Measurements from ENCODE around the gene KLHL42. TPM values are rescaled to one million over a fixed set of nuclear protein-coding genes. Genes with fewer than 3 reads are reported as not detected.
A peak's percentile ranks its signal among the peaks of the same experiment; 100 is the strongest.

The KLHL42 gene
- total RNA-seq, 1 donor from 2014 or later: 65.3 TPM

- no peak overlapping the region for H3K27ac Mint-ChIP-seq (ENCODE audit: unreplicated experiment)
- no peak for DNase-seq
- TF ChIP-seq, protein P1, sequence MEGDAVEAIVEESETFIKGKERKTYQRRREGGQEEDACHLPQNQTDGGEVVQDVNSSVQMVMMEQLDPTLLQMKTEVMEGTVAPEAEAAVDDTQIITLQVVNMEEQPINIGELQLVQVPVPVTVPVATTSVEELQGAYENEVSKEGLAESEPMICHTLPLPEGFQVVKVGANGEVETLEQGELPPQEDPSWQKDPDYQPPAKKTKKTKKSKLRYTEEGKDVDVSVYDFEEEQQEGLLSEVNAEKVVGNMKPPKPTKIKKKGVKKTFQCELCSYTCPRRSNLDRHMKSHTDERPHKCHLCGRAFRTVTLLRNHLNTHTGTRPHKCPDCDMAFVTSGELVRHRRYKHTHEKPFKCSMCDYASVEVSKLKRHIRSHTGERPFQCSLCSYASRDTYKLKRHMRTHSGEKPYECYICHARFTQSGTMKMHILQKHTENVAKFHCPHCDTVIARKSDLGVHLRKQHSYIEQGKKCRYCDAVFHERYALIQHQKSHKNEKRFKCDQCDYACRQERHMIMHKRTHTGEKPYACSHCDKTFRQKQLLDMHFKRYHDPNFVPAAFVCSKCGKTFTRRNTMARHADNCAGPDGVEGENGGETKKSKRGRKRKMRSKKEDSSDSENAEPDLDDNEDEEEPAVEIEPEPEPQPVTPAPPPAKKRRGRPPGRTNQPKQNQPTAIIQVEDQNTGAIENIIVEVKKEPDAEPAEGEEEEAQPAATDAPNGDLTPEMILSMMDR (IDR thresholded peaks at IDR 0.05; ENCODE audit: partially characterized antibody, unreplicated experiment): no peak
- no peak overlapping the region for H3K4me3 Mint-ChIP-seq (ENCODE audit: unreplicated experiment)
- no peaks in the 10 kb centered on the region for H3K9me3 Mint-ChIP-seq (ENCODE audit: unreplicated experiment)
- peaks cover 9% of the 10 kb centered on the region for H3K4me1 Mint-ChIP-seq (ENCODE audit: low read depth, unreplicated experiment)
- no peaks in the 10 kb centered on the region for H3K27me3 Mint-ChIP-seq (ENCODE audit: unreplicated experiment)
- peaks cover under 1% of the 10 kb centered on the region for H3K36me3 Mint-ChIP-seq (ENCODE audit: unreplicated experiment)
Observed at GRCh38 chr12:27807063-27807703, 27.1 kb downstream of the KLHL42 start.

- Mint-ChIP-seq H3K4me1 (ENCODE audit: low read depth, unreplicated experiment) (peaks cover 9% of the 10 kb centered on the region), H3K36me3 (ENCODE audit: unreplicated experiment) (peaks cover 7% of the 10 kb centered on the region), H3K4me3 (ENCODE audit: unreplicated experiment) (no peak overlapping the region), H3K27ac (ENCODE audit: unreplicated experiment) (peak overlapping the region; percentile 48), H3K27me3 (ENCODE audit: unreplicated experiment) (no peaks in the 10 kb centered on the region), H3K9me3 (ENCODE audit: unreplicated experiment) (peaks cover under 1% of the 10 kb centered on the region)
- no peak for DNase-seq
- TF ChIP-seq, protein P1 (IDR thresholded peaks at IDR 0.05; ENCODE audit: partially characterized antibody, unreplicated experiment): no peak
Observed at GRCh38 chr12:27808841-27809240, 28.8 kb downstream of the KLHL42 start.

DNA sequence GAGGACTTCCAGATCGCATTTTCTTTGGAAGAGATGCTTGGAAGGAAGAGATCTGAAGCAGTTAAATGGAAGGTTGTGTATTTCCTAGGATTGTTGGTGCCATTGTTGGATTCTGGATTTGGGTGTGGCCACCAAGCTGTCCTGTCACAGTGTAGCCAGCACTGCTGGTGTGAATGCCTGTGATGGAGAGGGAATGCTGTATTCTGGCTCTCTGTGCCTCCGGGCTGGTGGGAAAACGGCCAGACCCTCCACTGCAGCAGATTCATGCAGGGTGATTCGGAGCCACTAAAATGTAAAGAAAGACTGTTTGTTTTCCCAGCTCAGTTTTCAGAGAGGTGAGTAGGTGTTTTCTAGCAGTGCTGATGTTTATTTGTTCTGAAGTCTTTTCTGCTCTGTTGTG is 30.7 kb downstream of the KLHL42 start:
- DNase-seq: no peak
- H3K9me3 Mint-ChIP-seq (ENCODE audit: unreplicated experiment): peaks cover 1% of the 10 kb centered on the region
- no peak overlapping the region for H3K4me3 Mint-ChIP-seq (ENCODE audit: unreplicated experiment)
- H3K4me1 Mint-ChIP-seq (ENCODE audit: low read depth, unreplicated experiment): peaks cover 9% of the 10 kb centered on the region
- no peaks in the 10 kb centered on the region for H3K27me3 Mint-ChIP-seq (ENCODE audit: unreplicated experiment)
- TF ChIP-seq, protein P1 (IDR thresholded peaks at IDR 0.05; ENCODE audit: partially characterized antibody, unreplicated experiment): no peak
- H3K36me3 Mint-ChIP-seq (ENCODE audit: unreplicated experiment): peaks cover 7% of the 10 kb centered on the region
- H3K27ac Mint-ChIP-seq (ENCODE audit: unreplicated experiment): no peak overlapping the region

GRCh38 chr12:27812502-27812901 is 32.5 kb downstream of the KLHL42 start:
- Mint-ChIP-seq H3K36me3 (ENCODE audit: unreplicated experiment) (peaks cover 7% of the 10 kb centered on the region), H3K27me3 (ENCODE audit: unreplicated experiment) (no peaks in the 10 kb centered on the region), H3K4me1 (ENCODE audit: low read depth, unreplicated experiment) (peaks cover 5% of the 10 kb centered on the region), H3K27ac (ENCODE audit: unreplicated experiment) (no peak overlapping the region), H3K4me3 (ENCODE audit: unreplicated experiment) (no peak overlapping the region), H3K9me3 (ENCODE audit: unreplicated experiment) (peaks cover 1% of the 10 kb centered on the region)
- TF ChIP-seq, protein P1 (IDR thresholded peaks at IDR 0.05; ENCODE audit: partially characterized antibody, unreplicated experiment): no peak
- DNase-seq: no peak

GRCh38 chr12:27814411-27814810 is 34.4 kb downstream of the KLHL42 start:
- Mint-ChIP-seq H3K4me3 (ENCODE audit: unreplicated experiment) (no peak overlapping the region), H3K27me3 (ENCODE audit: unreplicated experiment) (no peaks in the 10 kb centered on the region), H3K9me3 (ENCODE audit: unreplicated experiment) (peaks cover 1% of the 10 kb centered on the region), H3K36me3 (ENCODE audit: unreplicated experiment) (peaks cover 7% of the 10 kb centered on the region), H3K4me1 (ENCODE audit: low read depth, unreplicated experiment) (no peaks in the 10 kb centered on the region), H3K27ac (ENCODE audit: unreplicated experiment) (no peak overlapping the region)
- DNase-seq: no peak
- TF ChIP-seq, protein P1 (IDR thresholded peaks at IDR 0.05; ENCODE audit: partially characterized antibody, unreplicated experiment): no peak

All from glutamatergic neuron (in vitro differentiated cells).